ENCODE measurements around the gene ZSCAN26. TPM values are rescaled to one million over a fixed set of nuclear protein-coding genes. Genes with fewer than 3 reads are reported as not detected.

ZSCAN26 gene
- total and polyA plus RNA-seq, 2 of the 4 experiments (the other 2 are of a cell fraction): 13.1 to 42.1 TPM

GRCh38 chr6:28258877-28259777 lies 7.8 kb upstream of the ZSCAN26 start, which contains the start of gene NKAPL:
Gene NKAPL, plus strand, starts transcription at chr6:28259297. Its CDS starts 75 bp downstream, at chr6:28259372.
- 33% methylated on average over 32 of the region's 58 CpGs; no CpG with 5 or more reads in 1 of the 2 experiments for WGBS, 2 experiments (ENCODE audit: extremely low coverage in 2 of 2, insufficient read length in 1 of 2)
- ChIA-PET CTCF (no interaction called here), POLR2A (ENCODE audit: unreplicated experiment) (no interaction called here)

More at GRCh38 chr6:28258877-28259777, 7.8 kb upstream of the ZSCAN26 start, which contains the start of gene NKAPL:
- in situ Hi-C loops (cut with MboI; ENCODE audit: low sequenced_read_pairs) (no loop called here), intact Hi-C loops (cut with micrococcal nuclease) (no loop called here), dilution Hi-C loops (cut with HindIII; ENCODE audit: low sequenced_read_pairs, unreplicated experiment) (no loop called here)
- Histone ChIP-seq H3K18ac (ENCODE audit: low read depth, low read length) (peak within 1 kb of the TSS; percentile 46; the same call in 1 of the 2 replicates), H2AK9ac (replicated peaks; ENCODE audit: low read depth, low read length, poor library complexity) (peak within 1 kb of the TSS; percentile 44), H2BK15ac (ENCODE audit: low read depth, low read length) (no peak within 1 kb of the TSS; the same call in 2 of the 3 replicates), H2BK5ac (ENCODE audit: low read depth, low read length, poor library complexity, severe bottlenecking) (no peak within 1 kb of the TSS), H3K23ac (ENCODE audit: low read depth, low read length) (peak within 1 kb of the TSS; percentile 68; the same call in 1 of the 2 replicates), H3K4me1 (ENCODE audit: control insufficient read depth, insufficient read depth, low read length) (0 out of 2 replicates have a peak, but pooled peaks cover 2% of the 10 kb centered on the region), H2BK120ac (ENCODE audit: low read depth, low read length) (peak within 1 kb of the TSS; percentile 13; the same call in 1 of the 2 replicates), H3K9me3 (ENCODE audit: control insufficient read depth, insufficient read depth, low read length) (peaks cover 8% of the 10 kb centered on the region), H3K9ac (ENCODE audit: low read depth, low read length) (no peak within 1 kb of the TSS), H3K27ac (ENCODE audit: insufficient read depth, low read length) (no peak within 1 kb of the TSS), H3K9me1 (ENCODE audit: insufficient read depth, low read length) (no peaks in the 10 kb centered on the region), H3K79me1 (ENCODE audit: low read depth in 1 of 2, low read length in 2 of 2) (no peaks in the 10 kb centered on the region), H4K91ac (ENCODE audit: insufficient read depth, low read depth, low read length) (no peak within 1 kb of the TSS; the same call in 1 of the 2 replicates), H2AK5ac (ENCODE audit: low read depth, low read length) (no peak within 1 kb of the TSS), H3K4me3 (ENCODE audit: insufficient read depth, low read depth, low read length) (peak within 1 kb of the TSS; percentile 44), H4K8ac (ENCODE audit: low read depth in 2 of 2, low read length in 2 of 2) (peak within 1 kb of the TSS; percentile 74 to 89), H3K36me3 (ENCODE audit: control insufficient read depth, insufficient read depth, low read length) (no peaks in the 10 kb centered on the region), H2AFZ (replicated peaks; ENCODE audit: low read length, poor library complexity) (peak within 1 kb of the TSS; percentile 95), H3K4me2 (ENCODE audit: low read depth, low read length) (peak within 1 kb of the TSS; percentile 89), H2BK20ac (ENCODE audit: low read depth, low read length) (0 out of 2 replicates have a peak within 1 kb of the TSS, but pooled peaks have one; percentile 29), H3K4ac (ENCODE audit: low read depth, low read length) (peak within 1 kb of the TSS; percentile 36), H3K56ac (ENCODE audit: extremely low read depth, insufficient read depth, low read length) (no peak within 1 kb of the TSS), H4K5ac (ENCODE audit: low read depth, low read length) (peak within 1 kb of the TSS; percentile 98), H3K27me3 (ENCODE audit: control insufficient read depth, insufficient read depth, low read length) (no peaks in the 10 kb centered on the region; the same call in 1 of the 2 replicates), H4K20me1 (ENCODE audit: insufficient read depth, low read length) (no peaks in the 10 kb centered on the region), H3K14ac (replicated peaks; ENCODE audit: low read depth, low read length) (peak within 1 kb of the TSS; percentile 55)
- TF ChIP-seq MXI1 (IDR thresholded peaks at IDR 0.05; ENCODE audit: borderline replicate concordance, low read depth, low read length): no peak
- TF ChIP-seq ELK1 (IDR thresholded peaks at IDR 0.05; ENCODE audit: borderline replicate concordance, low read depth, low read length): no peak
- no peak for TF ChIP-seq RCOR1 (IDR thresholded peaks at IDR 0.05; ENCODE audit: insufficient replicate concordance, low read length)
- no peak for TF ChIP-seq BHLHE40 (IDR thresholded peaks at IDR 0.05; ENCODE audit: low read depth, low read length)
- TF ChIP-seq CEBPB (IDR thresholded peaks at IDR 0.05; ENCODE audit: low read depth, low read length): no peak
- TF ChIP-seq MAFK (IDR thresholded peaks at IDR 0.05; ENCODE audit: low read depth, low read length): no peak
- no peak for TF ChIP-seq NFE2L2 (IDR thresholded peaks at IDR 0.05; ENCODE audit: low read depth, low read length)
- no TSS peak for BruUV-seq (replicated peaks)
- ATAC-seq (ENCODE audit: low read depth): peak; percentile 67
- peak; percentile 46 for DNase-seq

Data from IMR-90 (cell line).